Activated T-helper 1 cell treated with Interleukin-2 at 50 U/mL for 16 hours (primary cell): ENCODE results near the gene MRPL12.

Source experiments
- DNase-seq: peaks from one replicate; pipeline ENCODE4 v3.0.0-alpha.2; 2020; ENCODE audit warnings: low read depth

The MRPL12 gene

DNA sequence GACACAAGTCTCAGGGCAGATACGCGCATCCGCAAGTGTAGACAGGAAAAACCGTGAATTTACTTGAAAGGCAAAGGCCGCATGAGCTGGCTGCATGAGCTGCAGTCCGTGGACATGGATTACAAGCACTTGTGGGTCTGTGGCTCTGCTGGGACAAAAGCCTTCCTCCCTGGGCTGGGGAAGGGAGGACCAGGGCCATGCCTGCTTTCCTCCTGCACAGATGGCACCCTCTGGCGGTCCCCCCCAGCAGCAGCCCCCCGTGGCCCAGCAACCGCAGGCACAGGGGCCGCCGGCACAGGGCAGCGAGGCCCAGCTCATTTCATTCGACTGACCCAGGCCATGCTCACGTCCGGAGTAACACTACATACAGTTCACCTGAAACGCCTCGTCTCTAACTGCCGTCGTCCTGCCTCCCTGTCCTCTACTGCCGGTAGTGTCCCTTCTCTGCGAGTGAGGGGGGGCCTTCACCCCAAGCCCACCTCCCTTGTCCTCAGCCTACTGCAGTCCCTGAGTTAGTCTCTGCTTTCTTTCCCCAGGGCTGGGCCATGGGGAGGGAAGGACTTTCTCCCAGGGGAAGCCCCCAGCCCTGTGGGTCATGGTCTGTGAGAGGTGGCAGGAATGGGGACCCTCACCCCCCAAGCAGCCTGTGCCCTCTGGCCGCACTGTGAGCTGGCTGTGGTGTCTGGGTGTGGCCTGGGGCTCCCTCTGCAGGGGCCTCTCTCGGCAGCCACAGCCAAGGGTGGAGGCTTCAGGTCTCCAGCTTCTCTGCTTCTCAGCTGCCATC is 1.7 kb upstream of the MRPL12 start:
- no peak for DNase-seq

DNA sequence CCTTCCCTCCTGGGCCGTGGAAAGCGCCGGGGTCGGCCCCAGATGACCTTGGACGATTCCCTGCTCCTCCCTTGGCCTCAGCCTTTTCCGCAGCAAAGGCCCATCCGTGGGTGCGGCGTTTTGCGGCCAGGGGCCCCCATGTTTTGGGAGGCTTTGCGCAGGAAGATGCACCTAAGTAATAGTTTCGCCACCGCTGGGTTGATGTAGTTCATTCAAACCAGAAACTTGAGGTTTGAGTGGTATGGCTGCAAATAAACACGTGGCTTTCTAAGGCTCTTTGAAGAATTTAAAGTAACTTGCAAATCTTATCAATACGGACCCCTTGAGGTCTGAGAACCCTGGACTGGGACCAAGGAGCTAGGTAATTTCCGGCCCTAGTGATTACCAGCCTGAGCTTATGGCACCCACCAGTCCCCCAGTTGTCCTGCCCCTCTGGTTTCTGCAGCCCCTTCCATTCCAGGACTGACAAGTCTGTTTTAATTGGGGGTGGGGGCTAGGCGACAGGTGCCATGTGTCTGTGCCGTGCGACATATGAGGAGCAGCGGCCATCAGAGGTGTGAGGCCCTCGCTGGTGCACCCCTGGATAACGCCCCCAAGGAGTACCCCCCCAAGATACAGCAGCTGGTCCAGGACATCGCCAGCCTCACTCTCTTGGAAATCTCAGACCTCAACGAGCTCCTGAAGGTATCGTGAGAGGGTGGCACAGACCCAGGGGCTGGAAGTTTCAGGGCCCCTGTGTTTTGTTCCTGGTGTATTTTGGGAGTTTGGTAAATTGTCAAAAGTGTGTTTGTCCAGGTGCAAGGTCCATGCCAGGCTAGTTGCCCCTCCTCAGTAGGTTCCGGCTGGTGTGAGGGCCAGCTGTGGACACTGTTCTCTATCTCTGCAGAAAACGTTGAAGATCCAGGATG is 834 bp downstream of the MRPL12 start:
- no peak for DNase-seq

DNA sequence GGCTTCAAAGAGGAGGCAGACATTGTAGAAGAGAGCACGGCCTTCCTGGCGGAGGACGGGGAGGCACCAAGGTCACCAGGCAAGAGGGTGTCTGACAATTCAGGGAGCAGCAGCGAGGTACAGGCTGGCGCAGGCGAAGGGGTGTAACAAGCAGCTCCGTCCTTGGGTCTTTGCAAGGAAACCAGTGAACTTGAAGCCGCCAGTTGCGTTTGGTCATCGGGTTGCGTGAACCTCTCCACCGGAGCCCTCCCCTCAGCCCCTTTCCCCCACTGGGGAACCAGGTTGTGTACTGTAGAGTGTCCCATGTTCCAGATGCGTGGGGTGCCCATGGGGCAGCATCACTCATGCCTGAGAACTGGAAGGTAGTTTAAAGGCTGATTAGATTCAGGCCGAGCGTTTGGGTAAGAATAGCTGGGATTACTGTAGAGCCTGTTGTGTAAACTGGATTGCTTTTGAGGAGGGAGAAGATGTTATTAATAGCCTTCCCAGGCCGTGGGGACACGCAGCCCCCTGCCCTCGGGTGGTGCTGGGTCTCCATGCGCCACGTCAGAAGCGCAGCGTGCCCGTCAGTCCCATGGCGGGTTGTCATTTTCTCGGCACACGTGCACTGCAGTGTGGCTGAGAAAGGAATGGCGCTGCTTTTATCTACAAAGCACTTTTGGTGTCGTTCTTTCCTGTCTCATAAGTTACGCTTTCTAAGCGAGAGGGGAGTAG is 2.5 kb downstream of the MRPL12 start:
- no peak for DNase-seq

DNA sequence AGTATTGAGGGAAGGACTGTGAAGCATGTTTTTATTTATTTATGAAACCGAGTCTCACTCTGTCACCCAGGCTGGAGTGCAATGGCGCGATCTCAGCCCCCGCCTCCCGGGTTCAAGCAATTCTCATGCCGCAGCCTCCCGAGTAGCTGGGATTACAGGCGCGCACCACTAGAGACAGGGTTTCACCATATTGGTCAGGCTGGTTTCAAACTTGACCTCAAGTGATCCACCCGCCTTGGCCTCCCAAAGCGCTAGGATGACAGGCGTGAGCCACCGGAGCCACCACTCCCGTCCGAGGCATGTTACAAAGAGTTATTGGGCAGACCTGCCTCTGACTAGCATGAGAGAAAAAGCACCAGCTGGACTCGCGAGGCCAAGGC is 3.1 kb downstream of the MRPL12 start:
- DNase-seq, result no peak

DNA sequence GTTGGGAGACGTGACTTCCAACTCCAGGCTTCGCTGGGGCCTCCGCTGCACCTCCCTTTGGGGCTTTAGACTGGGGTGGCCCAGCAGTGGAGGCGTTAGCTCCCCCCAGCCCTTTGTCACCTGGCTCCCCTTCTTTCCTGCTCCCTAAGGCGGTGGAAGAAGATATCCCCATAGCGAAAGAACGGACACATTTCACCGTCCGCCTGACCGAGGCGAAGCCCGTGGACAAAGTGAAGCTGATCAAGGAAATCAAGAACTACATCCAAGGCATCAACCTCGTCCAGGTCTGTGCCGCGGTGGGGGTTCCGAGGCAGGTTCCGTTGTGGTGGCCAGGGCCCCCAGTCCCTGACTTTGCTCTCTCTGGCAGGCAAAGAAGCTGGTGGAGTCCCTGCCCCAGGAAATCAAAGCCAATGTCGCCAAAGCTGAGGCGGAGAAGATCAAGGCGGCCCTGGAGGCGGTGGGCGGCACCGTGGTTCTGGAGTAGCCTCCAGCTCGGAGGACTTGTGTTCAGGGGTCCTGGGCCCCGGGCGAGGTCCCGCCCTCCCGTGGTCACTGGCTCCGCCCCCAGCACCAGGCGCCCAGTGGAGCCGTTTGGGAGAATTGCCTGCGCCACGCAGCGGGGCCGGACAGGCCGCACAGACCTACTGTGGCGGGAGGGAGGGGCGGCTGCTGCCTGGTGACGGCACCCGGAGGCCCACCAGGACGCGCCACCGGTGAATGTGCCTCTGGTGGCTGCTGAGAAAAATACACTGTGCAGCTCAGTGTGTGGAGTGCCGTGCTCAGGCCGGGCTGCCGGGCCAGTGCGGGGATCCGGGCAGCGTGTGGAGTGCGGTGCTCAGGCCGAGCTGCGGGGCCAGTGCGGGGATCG is 3.8 kb downstream of the MRPL12 start:
- DNase-seq, result no peak

DNA sequence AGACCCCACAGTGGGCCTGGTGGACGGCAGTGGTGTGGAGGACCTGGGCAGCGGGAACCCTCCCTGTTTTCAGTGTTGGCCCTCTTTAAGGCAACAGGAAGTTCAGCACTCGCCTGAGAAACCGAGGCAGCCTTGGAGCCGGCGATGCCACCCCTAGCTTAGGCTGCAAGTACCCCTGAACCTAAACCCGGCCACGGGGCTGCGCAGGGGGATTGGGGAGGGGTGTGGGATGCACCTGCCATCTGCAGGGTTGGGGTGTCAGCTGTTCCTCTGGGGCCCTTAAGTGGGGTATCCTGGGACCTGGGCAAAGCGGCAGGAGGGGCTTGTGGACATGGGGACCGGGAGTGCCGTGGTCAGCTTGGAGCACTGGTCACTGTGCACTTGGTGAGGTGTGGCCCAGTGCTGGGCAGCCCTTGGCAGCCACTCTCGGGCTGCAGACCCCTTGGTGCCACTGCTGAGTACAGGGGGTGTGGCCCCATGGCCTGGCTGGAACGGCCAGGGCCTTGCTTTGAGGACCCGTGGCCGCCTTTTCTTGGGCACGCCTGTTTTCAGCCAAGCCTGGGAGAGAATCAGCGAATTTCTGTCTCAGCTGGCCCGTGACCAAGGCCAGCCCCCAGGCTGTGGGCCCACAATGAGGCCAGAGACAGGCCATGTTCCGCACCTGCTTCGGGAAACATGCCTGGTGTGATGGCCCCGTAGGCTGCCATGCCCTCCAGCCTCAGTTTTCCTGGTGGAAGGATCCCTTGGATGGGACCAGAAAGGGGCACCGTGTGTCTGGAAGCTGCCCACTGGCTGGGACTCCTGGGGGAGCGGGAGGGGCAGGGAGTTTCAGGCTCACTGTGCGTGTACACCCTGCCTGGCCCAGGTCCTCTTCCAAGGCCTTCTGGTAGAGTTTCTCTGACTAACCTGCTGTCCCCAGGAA is 4.8 kb downstream of the MRPL12 start:
- no peak for DNase-seq

DNA sequence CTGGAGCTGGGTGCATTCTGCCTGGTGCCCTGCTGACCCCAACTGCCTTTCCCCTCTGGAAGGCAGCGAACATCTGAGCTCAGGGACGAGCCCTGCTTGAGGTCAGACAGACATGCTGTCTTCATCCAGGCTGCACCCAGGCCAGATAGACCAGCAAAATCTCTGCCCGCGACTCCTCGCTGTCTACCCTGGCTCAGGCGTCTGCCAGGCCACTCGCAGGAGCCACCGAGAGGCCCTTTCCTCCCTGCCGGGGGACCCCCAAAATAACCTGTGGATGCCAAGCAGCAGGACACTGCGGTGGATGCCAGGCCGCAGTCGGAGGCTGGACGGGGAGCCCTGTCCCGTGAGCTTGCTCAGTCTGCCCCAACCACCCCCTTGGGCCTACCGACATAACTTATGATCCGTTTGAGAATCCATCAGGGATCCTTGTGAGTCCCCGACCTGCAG is 5.6 kb downstream of the MRPL12 start:
- no peak for DNase-seq

DNA sequence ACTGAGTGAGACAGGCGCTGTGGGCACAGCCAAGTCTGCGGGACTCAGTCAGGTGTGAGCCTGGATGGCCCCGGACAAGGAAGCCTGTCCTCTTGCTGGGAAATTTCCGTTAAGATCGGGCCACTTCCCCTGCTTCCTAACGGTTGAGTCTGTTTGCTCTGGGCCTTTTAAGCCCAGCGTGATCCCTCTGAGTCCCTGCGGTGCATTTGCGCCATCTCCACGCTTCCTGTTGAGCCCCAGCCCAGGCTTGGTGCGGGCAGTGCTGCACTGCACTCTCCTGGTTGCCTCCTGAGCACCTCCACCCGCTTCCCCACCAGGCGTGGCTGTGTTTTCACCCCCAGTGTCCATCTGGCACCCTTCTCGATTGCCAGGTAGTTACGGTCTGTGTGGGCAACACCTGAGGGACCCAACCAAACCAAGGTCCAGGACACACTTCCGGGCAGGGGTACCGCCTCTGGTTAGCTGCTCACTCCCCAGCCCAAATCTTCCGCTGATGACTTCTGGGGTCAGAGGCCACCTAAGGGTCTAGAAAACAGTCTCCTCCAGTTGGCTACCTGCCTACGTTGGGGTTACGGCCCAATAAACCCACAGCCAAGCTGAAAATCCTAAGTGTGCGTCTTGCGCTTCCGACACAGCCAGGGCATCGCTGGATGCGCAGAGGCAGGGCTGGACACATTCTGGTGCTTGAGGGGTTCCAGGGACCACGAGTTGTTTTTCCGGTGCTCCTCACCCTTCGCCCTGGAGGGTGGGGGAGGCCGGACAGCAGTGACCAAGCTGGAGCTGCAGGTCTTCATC is 7.5 kb downstream of the MRPL12 start:
- no peak for DNase-seq

DNA sequence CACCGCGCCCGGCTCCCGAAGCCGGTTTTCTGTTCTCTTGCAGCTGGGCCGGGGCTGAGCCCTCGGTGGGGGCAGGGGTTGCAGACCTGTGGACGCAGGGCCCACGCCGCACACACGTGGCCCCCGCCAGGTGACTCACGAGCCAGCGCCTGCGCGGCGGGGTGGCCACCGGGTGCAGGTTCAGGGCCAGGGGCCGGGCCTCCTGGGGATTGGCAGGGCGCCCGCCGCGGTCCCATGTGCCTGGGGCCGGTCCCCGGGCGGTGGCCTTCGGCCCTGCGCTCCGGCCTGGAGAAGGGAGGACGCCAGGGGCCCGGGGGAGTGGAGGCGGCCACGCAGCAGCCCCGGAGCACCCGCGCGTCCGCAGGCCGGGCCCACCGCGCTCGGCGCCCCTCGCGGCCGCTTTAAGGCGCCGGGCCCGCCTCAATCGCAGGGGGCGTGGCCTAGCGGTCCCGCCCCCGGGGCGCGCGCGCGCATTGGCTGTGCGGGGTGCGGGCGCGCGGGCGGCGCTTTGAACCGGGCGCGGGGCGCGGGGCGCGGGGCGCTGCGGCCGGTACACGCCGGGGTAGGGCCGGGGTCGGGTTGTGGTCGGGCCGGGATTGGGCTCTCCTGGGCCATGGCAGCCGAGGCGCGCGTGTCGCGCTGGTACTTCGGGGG is 8.8 kb downstream of the MRPL12 start, which contains the start of gene SLC25A10:
Gene SLC25A10, plus strand, starts transcription at position 471 of the 654 bp plus-strand sequence. Its CDS starts 143 bp downstream, at position 614.
- peak; percentile 71 for DNase-seq

DNA sequence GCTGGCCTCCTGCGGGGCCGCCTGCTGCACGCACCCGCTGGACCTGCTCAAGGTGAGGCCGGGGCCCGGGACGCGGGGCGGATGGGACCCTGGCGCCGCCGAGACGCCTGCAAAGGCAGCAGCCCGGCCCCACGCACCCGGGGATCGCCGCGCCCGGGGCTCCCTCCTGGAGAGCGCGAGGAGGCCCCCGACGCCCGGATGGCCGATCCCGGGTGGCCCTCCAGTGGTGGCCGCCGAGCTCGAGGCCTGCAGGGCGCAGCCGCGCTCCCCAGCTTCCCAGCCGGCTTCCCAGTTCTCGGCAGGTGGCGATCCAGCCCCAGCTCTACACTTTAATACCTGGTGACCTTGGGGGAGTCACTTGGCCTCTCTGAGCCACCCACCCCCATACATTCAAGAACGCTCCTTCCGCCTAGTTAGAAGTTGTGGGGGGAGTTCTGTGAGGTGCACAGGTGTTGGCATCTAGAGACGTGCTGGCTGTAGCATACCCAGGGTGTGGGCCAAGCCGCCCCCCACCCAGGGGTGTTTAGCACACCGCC is 9.4 kb downstream of the MRPL12 start:
- no peak for DNase-seq

DNA sequence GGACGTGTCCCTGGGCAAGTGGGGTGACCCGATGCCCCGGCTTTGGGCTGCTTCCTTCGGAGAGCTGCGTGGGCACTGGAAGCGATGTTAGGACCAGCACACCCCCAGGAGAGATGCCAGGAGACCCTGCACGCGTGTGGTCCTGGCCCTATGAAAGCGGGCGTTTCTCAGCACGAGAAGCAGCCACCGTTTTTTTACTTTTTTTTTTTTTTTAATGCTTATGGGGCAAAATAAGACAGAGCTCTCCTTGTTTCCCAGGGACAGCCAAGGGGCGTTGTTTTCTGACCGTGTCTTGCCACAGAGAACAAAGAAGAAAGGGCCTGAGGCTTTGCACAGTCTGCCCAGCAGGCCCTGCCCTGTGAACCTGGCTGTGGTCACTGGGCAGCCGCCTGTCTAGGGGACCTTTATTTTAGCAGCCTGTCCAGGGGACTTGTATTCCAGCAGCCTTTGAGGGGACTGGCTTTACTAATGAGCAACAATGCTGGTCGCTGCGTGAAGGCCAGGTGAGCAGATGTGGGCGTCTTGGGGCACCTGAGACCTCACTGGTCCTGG is 9.9 kb downstream of the MRPL12 start:
- DNase-seq, result no peak

DNA sequence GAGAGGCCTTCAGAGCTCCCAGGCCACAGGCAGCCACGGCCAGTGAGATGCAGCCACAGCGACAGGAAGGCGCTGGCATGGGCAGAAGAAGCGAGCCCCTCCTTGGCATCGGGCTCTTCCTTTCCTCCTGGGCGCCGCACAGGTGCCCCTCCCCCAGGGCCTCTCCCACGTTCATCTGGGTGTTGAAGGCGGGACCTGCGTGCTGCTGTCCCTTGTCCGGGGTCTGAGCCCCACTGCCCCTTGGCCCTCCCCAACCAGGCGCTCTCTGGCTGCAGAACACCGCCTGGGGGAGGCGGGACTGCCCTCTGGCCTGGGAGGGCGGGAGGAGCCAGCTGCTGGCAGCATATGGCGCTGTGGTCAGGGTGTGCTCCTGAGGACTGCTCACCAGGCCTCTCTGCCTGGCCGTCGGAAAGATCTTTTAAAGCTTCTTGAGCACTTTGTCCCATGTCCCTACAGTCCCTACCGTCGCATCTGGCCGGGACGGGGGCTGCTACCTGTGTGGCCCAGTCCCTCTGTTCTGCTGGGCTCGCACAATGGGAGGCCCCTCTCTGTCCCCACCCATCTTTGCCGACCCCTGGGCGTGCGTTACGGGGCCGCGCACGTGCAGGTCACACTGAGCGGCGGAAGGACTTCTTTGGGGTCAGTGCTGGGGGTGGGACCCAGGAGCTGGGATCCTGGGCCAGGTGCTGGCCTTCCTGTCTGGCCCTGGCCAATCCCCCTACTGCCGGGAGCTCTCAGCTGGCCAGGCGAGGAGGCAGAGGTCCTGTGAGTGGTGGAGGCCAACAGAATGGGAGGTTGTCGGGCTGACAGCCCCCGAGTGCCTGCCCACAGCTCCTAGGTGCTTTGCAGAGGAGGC is 10.6 kb downstream of the MRPL12 start:
- no peak for DNase-seq

DNA sequence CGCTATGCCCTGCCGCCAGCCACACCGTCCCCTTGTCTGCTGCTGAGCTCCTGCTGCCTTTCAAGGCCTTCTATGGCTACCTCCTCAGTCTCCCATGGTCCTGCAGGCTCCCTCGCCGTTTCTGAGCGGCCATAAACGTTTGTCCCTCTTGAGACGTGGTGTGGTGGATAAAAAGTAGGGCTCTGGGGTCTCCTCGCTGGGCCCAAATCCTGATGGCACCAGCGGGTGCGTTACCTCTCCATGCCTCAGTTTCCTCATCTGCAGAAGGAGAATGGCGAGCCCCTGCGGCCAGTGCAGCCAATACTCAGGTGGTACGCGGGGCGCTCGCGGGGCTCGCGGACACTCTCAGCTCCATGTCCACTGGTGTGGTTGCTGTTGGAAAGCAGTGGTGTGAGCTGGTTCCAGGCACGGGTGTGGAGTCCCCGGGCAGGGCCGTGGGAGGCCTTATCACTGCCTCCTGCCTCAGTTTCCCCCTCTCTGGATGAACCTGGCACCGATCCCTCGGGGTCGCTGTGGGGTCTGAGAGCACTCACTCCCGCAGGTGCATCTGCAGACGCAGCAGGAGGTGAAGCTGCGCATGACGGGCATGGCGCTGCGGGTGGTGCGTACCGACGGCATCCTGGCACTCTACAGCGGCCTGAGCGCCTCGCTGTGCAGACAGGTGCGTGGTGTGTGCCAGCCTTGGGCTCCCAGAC is 11.4 kb downstream of the MRPL12 start:
- no peak for DNase-seq

DNA sequence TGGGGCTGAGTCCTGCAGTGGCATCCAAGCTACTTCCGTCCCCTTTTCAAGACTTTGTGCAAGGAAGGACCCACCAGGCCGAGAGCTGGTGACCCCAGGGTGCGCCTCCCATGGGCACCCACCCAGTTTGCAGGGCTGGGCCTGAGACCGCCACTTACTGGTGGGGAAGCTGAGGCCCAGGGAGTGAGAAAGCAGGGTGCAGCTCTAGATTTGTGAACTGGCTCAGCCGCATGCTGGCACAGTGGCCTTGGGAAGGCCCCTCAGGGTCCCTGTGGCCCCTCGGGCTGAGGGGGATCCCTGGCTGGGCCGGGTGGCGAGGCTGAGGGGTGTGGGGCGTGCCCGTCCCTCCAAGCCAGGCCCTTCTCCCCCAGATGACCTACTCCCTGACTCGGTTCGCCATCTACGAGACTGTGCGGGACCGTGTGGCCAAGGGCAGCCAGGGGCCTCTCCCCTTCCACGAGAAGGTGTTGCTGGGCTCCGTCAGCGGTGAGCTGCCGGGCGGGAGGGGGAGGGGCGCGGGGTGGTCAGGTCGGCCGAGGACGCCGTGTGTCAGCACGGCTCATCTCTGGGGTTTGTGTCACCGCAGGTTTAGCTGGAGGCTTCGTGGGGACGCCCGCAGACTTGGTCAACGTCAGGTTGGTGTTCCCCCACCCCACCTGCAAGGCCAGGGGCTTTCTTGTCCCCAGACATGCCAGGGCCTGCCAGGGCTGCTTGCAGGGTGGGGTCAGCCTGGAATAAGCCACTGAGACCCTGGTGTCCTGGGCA is 12.1 kb downstream of the MRPL12 start:
- no peak for DNase-seq

DNA sequence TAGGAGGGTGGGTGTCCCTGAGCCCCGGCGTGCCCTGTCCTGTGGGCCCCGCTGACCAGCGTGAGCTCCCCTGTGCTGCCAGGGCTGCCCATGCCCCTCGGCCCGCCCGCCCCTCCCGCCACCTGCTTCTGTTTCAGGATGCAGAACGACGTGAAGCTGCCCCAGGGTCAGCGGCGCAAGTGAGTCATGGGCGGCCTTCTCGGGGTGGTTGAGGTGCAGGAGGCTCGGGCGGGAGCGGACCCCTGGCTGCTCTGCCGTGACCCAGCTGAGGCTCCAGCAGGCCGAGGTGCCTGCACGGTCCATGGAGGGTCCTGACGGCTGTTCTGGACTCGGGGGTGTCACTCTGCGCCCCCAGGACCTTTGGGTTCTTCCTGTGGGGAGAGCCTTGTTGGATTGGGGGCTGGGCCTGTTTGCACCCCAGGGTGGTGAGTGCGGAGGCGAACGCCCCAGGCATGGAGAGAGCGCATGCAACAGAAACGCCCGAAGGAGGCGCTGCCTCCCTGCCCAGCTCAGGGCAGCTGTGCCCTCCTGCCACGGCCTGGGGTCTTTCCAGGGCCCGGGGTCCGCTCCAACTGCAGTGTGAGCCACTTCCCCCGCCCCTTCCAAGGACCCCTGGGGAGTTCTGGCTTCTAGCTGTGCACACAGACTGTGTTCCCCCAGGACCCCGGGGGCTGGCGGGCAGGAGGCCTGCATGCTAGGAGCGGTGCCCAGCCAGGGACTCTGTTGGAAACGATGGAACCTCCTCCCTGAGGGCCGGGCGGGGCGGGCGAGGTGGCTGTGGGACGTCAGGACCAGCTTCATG is 12.9 kb downstream of the MRPL12 start:
- DNase-seq, result no peak
